ENCODE measurements around the gene BAIAP2. TPM values are rescaled to one million over a fixed set of nuclear protein-coding genes. Genes with fewer than 3 reads are reported as not detected.

BAIAP2 gene
- total RNA-seq, 1 donor from 2014 or later: 4.3 TPM

GRCh38 chr17:80996422-80997305 lies 38.3 kb upstream of the BAIAP2 start:
- peaks cover 7% of the 10 kb centered on the region for H3K36me3 Mint-ChIP-seq (ENCODE audit: low read depth)
- H3K4me3 Mint-ChIP-seq: no peak overlapping the region
- H3K27me3 Mint-ChIP-seq (ENCODE audit: insufficient read depth): peaks cover 1% of the 10 kb centered on the region
- no peak for DNase-seq (ENCODE audit: low spot score)
- no peaks in the 10 kb centered on the region for H3K9me3 Mint-ChIP-seq
- H3K4me1 Mint-ChIP-seq (ENCODE audit: low read depth): peaks cover 6% of the 10 kb centered on the region
- no peak overlapping the region for H3K27ac Mint-ChIP-seq
- intact Hi-C loops (cut with micrococcal nuclease): no loop called here

- Mint-ChIP-seq H3K9me3 (no peaks in the 10 kb centered on the region), H3K4me3 (no peak overlapping the region), H3K36me3 (ENCODE audit: low read depth) (peaks cover 7% of the 10 kb centered on the region), H3K27ac (no peak overlapping the region), H3K27me3 (ENCODE audit: insufficient read depth) (peaks cover 7% of the 10 kb centered on the region), H3K4me1 (ENCODE audit: low read depth) (peaks cover 5% of the 10 kb centered on the region)
- no peak for DNase-seq (ENCODE audit: low spot score)
- intact Hi-C loops (cut with micrococcal nuclease): no loop called here
These were observed 37.4 kb upstream of the BAIAP2 start for GRCh38 chr17:80997424-80998117.

GRCh38 chr17:80998118-80998747 lies 36.7 kb upstream of the BAIAP2 start:
- no peak overlapping the region for H3K4me3 Mint-ChIP-seq
- peaks cover 7% of the 10 kb centered on the region for H3K36me3 Mint-ChIP-seq (ENCODE audit: low read depth)
- peaks cover 13% of the 10 kb centered on the region for H3K27me3 Mint-ChIP-seq (ENCODE audit: insufficient read depth)
- H3K27ac Mint-ChIP-seq: no peak overlapping the region
- no peaks in the 10 kb centered on the region for H3K9me3 Mint-ChIP-seq
- DNase-seq (ENCODE audit: low spot score): no peak
- H3K4me1 Mint-ChIP-seq (ENCODE audit: low read depth): peaks cover under 1% of the 10 kb centered on the region
- intact Hi-C loops (cut with micrococcal nuclease): no loop called here

GRCh38 chr17:80998748-80999535 lies 36.0 kb upstream of the BAIAP2 start:
- Mint-ChIP-seq H3K9me3 (no peaks in the 10 kb centered on the region), H3K27me3 (ENCODE audit: insufficient read depth) (peaks cover 18% of the 10 kb centered on the region), H3K4me1 (ENCODE audit: low read depth) (peaks cover 7% of the 10 kb centered on the region), H3K4me3 (no peak overlapping the region), H3K27ac (no peak overlapping the region), H3K36me3 (ENCODE audit: low read depth) (peaks cover 8% of the 10 kb centered on the region)
- no peak for DNase-seq (ENCODE audit: low spot score)
- intact Hi-C loops (cut with micrococcal nuclease): no loop called here

- intact Hi-C loops (cut with micrococcal nuclease): no loop called here
- no peak overlapping the region for H3K4me3 Mint-ChIP-seq
- peaks cover 9% of the 10 kb centered on the region for H3K36me3 Mint-ChIP-seq (ENCODE audit: low read depth)
- no peak for DNase-seq (ENCODE audit: low spot score)
- H3K27me3 Mint-ChIP-seq (ENCODE audit: insufficient read depth): peaks cover 22% of the 10 kb centered on the region
- no peak overlapping the region for H3K27ac Mint-ChIP-seq
- no peaks in the 10 kb centered on the region for H3K9me3 Mint-ChIP-seq
- H3K4me1 Mint-ChIP-seq (ENCODE audit: low read depth): peaks cover 11% of the 10 kb centered on the region
These were observed 35.2 kb upstream of the BAIAP2 start for GRCh38 chr17:80999536-81000333.

GRCh38 chr17:81000334-81000630 lies 34.7 kb upstream of the BAIAP2 start:
- peaks cover 10% of the 10 kb centered on the region for H3K36me3 Mint-ChIP-seq (ENCODE audit: low read depth)
- no peak for DNase-seq (ENCODE audit: low spot score)
- H3K4me3 Mint-ChIP-seq: no peak overlapping the region
- no peak overlapping the region for H3K27ac Mint-ChIP-seq
- intact Hi-C loops (cut with micrococcal nuclease): no loop called here
- no peaks in the 10 kb centered on the region for H3K9me3 Mint-ChIP-seq
- peaks cover 14% of the 10 kb centered on the region for H3K4me1 Mint-ChIP-seq (ENCODE audit: low read depth)
- H3K27me3 Mint-ChIP-seq (ENCODE audit: insufficient read depth): peaks cover 26% of the 10 kb centered on the region

- Mint-ChIP-seq H3K9me3 (no peaks in the 10 kb centered on the region), H3K27me3 (ENCODE audit: insufficient read depth) (peaks cover 26% of the 10 kb centered on the region), H3K4me3 (no peak overlapping the region), H3K27ac (no peak overlapping the region), H3K4me1 (ENCODE audit: low read depth) (peaks cover 14% of the 10 kb centered on the region), H3K36me3 (ENCODE audit: low read depth) (peaks cover 7% of the 10 kb centered on the region)
- DNase-seq (ENCODE audit: low spot score): no peak
- intact Hi-C loops (cut with micrococcal nuclease): no loop called here
These were observed 34.2 kb upstream of the BAIAP2 start for GRCh38 chr17:81000631-81001357.

GRCh38 chr17:81002013-81002384 lies 33.0 kb upstream of the BAIAP2 start:
- Mint-ChIP-seq H3K4me1 (ENCODE audit: low read depth) (peaks cover 14% of the 10 kb centered on the region), H3K27me3 (ENCODE audit: insufficient read depth) (peaks cover 35% of the 10 kb centered on the region), H3K27ac (no peak overlapping the region), H3K4me3 (no peak overlapping the region), H3K36me3 (ENCODE audit: low read depth) (peaks cover 7% of the 10 kb centered on the region), H3K9me3 (no peaks in the 10 kb centered on the region)
- intact Hi-C loops (cut with micrococcal nuclease): no loop called here
- no peak for DNase-seq (ENCODE audit: low spot score)

GRCh38 chr17:81002409-81003361 lies 32.3 kb upstream of the BAIAP2 start:
- Mint-ChIP-seq H3K27me3 (ENCODE audit: insufficient read depth) (peaks cover 37% of the 10 kb centered on the region), H3K4me3 (peak overlapping the region; percentile 39), H3K27ac (no peak overlapping the region), H3K36me3 (ENCODE audit: low read depth) (peaks cover 7% of the 10 kb centered on the region), H3K9me3 (no peaks in the 10 kb centered on the region), H3K4me1 (ENCODE audit: low read depth) (peaks cover 14% of the 10 kb centered on the region)
- no peak for DNase-seq (ENCODE audit: low spot score)
- intact Hi-C loops (cut with micrococcal nuclease): no loop called here

GRCh38 chr17:81003711-81004475 lies 31.1 kb upstream of the BAIAP2 start:
- peaks cover 14% of the 10 kb centered on the region for H3K4me1 Mint-ChIP-seq (ENCODE audit: low read depth)
- H3K27ac Mint-ChIP-seq: no peak overlapping the region
- DNase-seq (ENCODE audit: low spot score): no peak
- peaks cover 7% of the 10 kb centered on the region for H3K36me3 Mint-ChIP-seq (ENCODE audit: low read depth)
- no peaks in the 10 kb centered on the region for H3K9me3 Mint-ChIP-seq
- H3K27me3 Mint-ChIP-seq (ENCODE audit: insufficient read depth): peaks cover 40% of the 10 kb centered on the region
- intact Hi-C loops (cut with micrococcal nuclease): no loop called here
- no peak overlapping the region for H3K4me3 Mint-ChIP-seq

Measured in activated T-helper 1 cell treated with anti-CD3 and anti-CD28 coated beads, Interleukin-12 subunit alpha, Interleukin-12 subunit beta, Interleukin-2, Interleukin-4 antibody, amounts not matched to agents 30 ng/mL and 10 ng/mL and 1 ng/mL, durations not matched to agents 14 hours and 24 hours and 36 hours (primary cell).